ENCODE measurements around the gene ESF1.

- no peak for TF ChIP-seq EP300 (IDR thresholded peaks at IDR 0.05)
- no peak for TF ChIP-seq POLR2A (IDR thresholded peaks at IDR 0.05)
Measured at GRCh38 chr20:13800728-13801134, 16.0 kb upstream of the ESF1 start.
